OCI-LY3 (cell line): ENCODE data around the gene VAMP4.

Source experiments
- CTCF ChIP-seq: fragments of 200-600, 300-600 bp; sonication (generic); IDR thresholded peaks from 2 replicates; pipeline ENCODE4 v1.5.1; 2014; ENCODE audit warnings: antibody characterized with exemption, low read length, low read depth
- EZH2phosphoT487 ChIP-seq: fragments of 200-600 bp; shearing (Covaris generic); IDR thresholded peaks from 2 replicates; pipeline ENCODE4 v1.6.1; 2018; ENCODE audit warnings: antibody characterized with exemption, mixed run types, low read depth

- TF ChIP-seq EZH2phosphoT487 (no peak), CTCF (no peak)
Observed at GRCh38 chr1:171748651-171749050, 6.8 kb upstream of the VAMP4 start.
